GM12878 (cell line): ENCODE data around the gene FAM163A. TPM values are rescaled to one million over a fixed set of nuclear protein-coding genes. Genes with fewer than 3 reads are reported as not detected.

ENCODE experiments used
- ATAC-seq: fragments of 200-7000 bp; cut with Tn5 transposase; 3 replicates; pipeline ENCODE4 v1.9.1; 2020; ENCODE audit warnings: mild to moderate bottlenecking, moderate library complexity
- BruUV-seq: library from RNA; stranded (reverse); fragments of 400-500 nt; replicated peaks from 2 replicates; lab custom pipeline; 2021; lab: Mats Ljungman, UMichigan
- CTCF ChIA-PET: fragments of 300-600 bp; sonication (Branson Sonifier 250); formaldehyde crosslinking; extraction: SDS; loops from one replicate; lab custom pipeline; 2021; ENCODE audit warnings: inconsistent platforms; lab: Yijun Ruan, JAX
- POLR2A ChIA-PET: fragments of 350-600 bp; formaldehyde crosslinking; extraction: SDS; loops from one replicate; lab custom pipeline; 2021; ENCODE audit warnings: inconsistent platforms; lab: Charles Lee
- RAD21 ChIA-PET: fragments of 300-600 bp; sonication (Branson Sonifier 250); formaldehyde crosslinking; loops from one replicate; lab custom pipeline; 2023; ENCODE audit warnings: antibody characterized with exemption; ENCODE audit not compliant: unreplicated experiment; lab: Charles Lee
- SMC1A ChIA-PET: fragments of 300-600 bp; sonication (Branson Sonifier 250); formaldehyde crosslinking; loops from one replicate; lab custom pipeline; 2023; ENCODE audit not compliant: unreplicated experiment, uncharacterized antibody; lab: Charles Lee
- DNase-seq: peaks from one replicate; pipeline ENCODE4 v3.0.0-alpha.2; 2011; ENCODE audit warnings: low read depth, low spot score
- FAIRE-seq: peaks from 3 replicates; lab custom pipeline; 2011; peaks lifted over from hg19 to GRCh38; lab: Jason Lieb, UNC
- H2AFZ ChIP-seq: 2 replicates; pipeline ENCODE4 v1.6.0; 2011; ENCODE audit warnings: low read depth, low read length, control low read depth; ENCODE audit not compliant: control insufficient read depth
- H3K27ac ChIP-seq: 2 replicates; pipeline ENCODE4 v1.5.1; 2011; ENCODE audit warnings: control low read depth; ENCODE audit not compliant: control insufficient read depth, insufficient read depth
- H3K27me3 ChIP-seq, 2 experiments: replicated peaks in 1 of 2; 2 replicates each; pipeline versions ENCODE4 v1.6.0 to v1.6.1; 2011; ENCODE audit warnings: low read length in 1 of 2; ENCODE audit not compliant: control insufficient read depth in 2 of 2, insufficient read depth in 2 of 2
- H3K36me3 ChIP-seq, 2 experiments: 2 replicates each; pipeline ENCODE4 v1.5.1; 2011; ENCODE audit warnings: low read length in 1 of 2; ENCODE audit not compliant: control insufficient read depth in 2 of 2, insufficient read depth in 2 of 2
- H3K4me1 ChIP-seq: 2 replicates; pipeline ENCODE4 v1.6.1; 2011; ENCODE audit warnings: mild to moderate bottlenecking, low read length, moderate library complexity, mixed read lengths; ENCODE audit not compliant: control insufficient read depth, insufficient read depth
- H3K4me2 ChIP-seq: 2 replicates; pipeline ENCODE4 v1.6.0; 2011; ENCODE audit warnings: control low read depth; ENCODE audit not compliant: control insufficient read depth, insufficient read depth
- H3K4me3 ChIP-seq: fragments of 200-600 bp; sonication (generic); 2 replicates; pipeline ENCODE4 v1.5.1; 2016
- H3K79me2 ChIP-seq: 2 replicates; pipeline ENCODE4 v1.6.0; 2011; ENCODE audit warnings: low read length; ENCODE audit not compliant: control insufficient read depth, insufficient read depth
- H3K9ac ChIP-seq: 2 replicates; pipeline ENCODE4 v1.8.0; 2011; ENCODE audit warnings: low read length, control low read depth, mixed read lengths; ENCODE audit not compliant: control insufficient read depth, insufficient read depth
- H3K9me3 ChIP-seq: replicated peaks from 3 replicates; pipeline ENCODE4 v1.5.1; 2011; ENCODE audit warnings: mild to moderate bottlenecking, low read length; ENCODE audit not compliant: control insufficient read depth, insufficient read depth
- H4K20me1 ChIP-seq: 2 replicates; pipeline ENCODE4 v1.6.0; 2011; ENCODE audit not compliant: control insufficient read depth, insufficient read depth
- CEBPB ChIP-seq, 2 experiments: fragments of 150-350 bp in 1 of 2; IDR thresholded peaks; 2 replicates each; pipeline ENCODE4 v1.6.1; 2012 to 2014; ENCODE audit warnings: low read depth in 2 of 2, low read length in 2 of 2, borderline replicate concordance in 1 of 2, inconsistent platforms in 1 of 2
- CEBPZ ChIP-seq: fragments of 150-350 bp; IDR thresholded peaks from 2 replicates; pipeline ENCODE4 v1.6.1; 2016; ENCODE audit warnings: low read depth, low read length
- CHD4 ChIP-seq: fragments of 200-600 bp; sonication (generic); IDR thresholded peaks from 2 replicates; pipeline ENCODE4 v1.6.1; 2016; ENCODE audit warnings: mild to moderate bottlenecking
- HDAC2 ChIP-seq: fragments of 200-600 bp; sonication (generic); IDR thresholded peaks from 2 replicates; pipeline ENCODE4 v1.6.1; 2017
- IRF5 ChIP-seq: fragments of 450-650 bp; IDR thresholded peaks from 2 replicates; pipeline ENCODE4 v1.6.1; 2017; ENCODE audit warnings: borderline replicate concordance
- KAT2A ChIP-seq: conservative IDR thresholded peaks from 2 replicates; pipeline ENCODE4 v1.6.1; 2011; ENCODE audit warnings: low read depth, low read length; ENCODE audit not compliant: control insufficient read depth
- MEF2A ChIP-seq: IDR thresholded peaks from 2 replicates; pipeline ENCODE4 v1.6.1; 2011; ENCODE audit warnings: low read depth, mild to moderate bottlenecking, low read length, moderate library complexity; ENCODE audit not compliant: insufficient read depth
- MEF2B ChIP-seq: fragments of 450-650 bp; IDR thresholded peaks from 2 replicates; pipeline ENCODE4 v1.6.1; 2018; ENCODE audit warnings: mild to moderate bottlenecking, moderate library complexity; ENCODE audit not compliant: partially characterized antibody, poor library complexity, severe bottlenecking
- MTA2 ChIP-seq: fragments of 450-650 bp; IDR thresholded peaks from 2 replicates; pipeline ENCODE4 v1.6.1; 2016; ENCODE audit warnings: low read depth, mild to moderate bottlenecking, moderate library complexity
- NR2C1 ChIP-seq: fragments of 450-650 bp; IDR thresholded peaks from 2 replicates; pipeline ENCODE4 v1.6.1; 2017; ENCODE audit warnings: antibody characterized with exemption, mild to moderate bottlenecking, moderate library complexity
- PML ChIP-seq: IDR thresholded peaks from 2 replicates; pipeline ENCODE4 v1.6.1; 2012; ENCODE audit warnings: low read length, inconsistent platforms
- POLR2AphosphoS5 ChIP-seq: IDR thresholded peaks from 2 replicates; pipeline ENCODE4 v1.6.1; 2011; ENCODE audit warnings: mild to moderate bottlenecking, low read length, inconsistent platforms
- TCF12 ChIP-seq: IDR thresholded peaks from 2 replicates; pipeline ENCODE4 v1.6.1; 2011; ENCODE audit warnings: low read depth, mild to moderate bottlenecking, low read length
- WGBS: methylation state at CpG from one replicate; pipeline ENCODE4 v1.1.6; 2016; ENCODE audit warnings: low lambda C conversion rate; ENCODE audit not compliant: insufficient replicate concordance, insufficient coverage; ENCODE audit errors: missing lambda C conversion rate; 5-methylcytosine and 5-hydroxymethylcytosine counted together
- in situ Hi-C: fragments of 300-500 bp; cut with MboI; formaldehyde crosslinking; loops from 9 replicates; pipeline ENCODE4 v1.14.3; 2018; ENCODE audit warnings: mixed read lengths
- intact Hi-C: fragments of 100-400 bp; cut with micrococcal nuclease; formaldehyde crosslinking; loops from one replicate; pipeline ENCODE4 v1.14.2; 2022; ENCODE audit not compliant: unreplicated experiment
- polyA plus RNA-seq, 11 experiments: library from polyadenylated mRNA; depleted of rRNA in 4 of 11; unstranded in 6 of 11; stranded (reverse) in 5 of 11; fragments of >200 nt; fragmentation: Nextera tagmentation in 4 of 11; fragmentation: Illumina TruSeq in 1 of 11; extraction: Ambion mirVana in 4 of 11; extraction: Trizol in 1 of 11; gene quantifications; 1 replicate in 1 of 11; 2 replicates in 10 of 11; pipeline versions ENCODE4 v1.2.1 to v1.2.3, GENCODE V29; 2011 to 2016; ENCODE audit warnings: inconsistent platforms in 2 of 11, missing spikeins in 2 of 11, low read depth in 1 of 11
- total RNA-seq, 4 experiments: library from RNA; depleted of rRNA in 3 of 4; stranded (reverse); fragments of >200 nt in 3 of 4; fragmentation: Illumina TruSeq in 1 of 4; extraction: Trizol in 1 of 4; gene quantifications; 2 replicates each; pipeline versions ENCODE4 v1.2.1 to v1.2.3, GENCODE V29; 2013 to 2021

The FAM163A gene
- total and polyA plus RNA-seq, 10 of the 15 experiments (the other 5 are each of a cell fraction or from before 2014, with no cell fraction given): not detected

DNA sequence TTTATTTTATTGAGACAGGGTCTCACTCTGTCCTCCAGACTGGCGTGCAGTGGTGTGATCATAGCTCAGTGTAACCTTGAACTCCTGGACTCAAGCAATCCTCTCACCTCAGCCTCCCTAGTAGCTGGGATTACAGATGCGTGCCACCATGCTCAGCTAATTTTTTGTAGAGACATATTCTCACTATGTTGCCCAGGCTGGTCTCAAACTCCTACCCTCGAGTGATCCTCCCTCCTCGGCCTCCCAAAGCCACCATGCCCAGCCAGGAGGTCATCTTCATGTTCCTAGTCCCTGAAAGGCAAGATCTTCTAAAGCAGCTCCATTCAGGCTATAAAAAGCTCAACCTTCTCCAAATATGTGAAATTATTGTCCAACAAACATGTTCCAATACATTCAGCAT lies 80.6 kb downstream of the FAM163A start:
- 24% methylated on average over 4 of the region's 4 CpGs for WGBS
- Histone ChIP-seq H3K4me3 (no peak overlapping the region), H3K79me2 (no peaks in the 10 kb centered on the region), H3K9ac (no peak overlapping the region), H3K9me3 (no peaks in the 10 kb centered on the region), H4K20me1 (no peaks in the 10 kb centered on the region), H3K4me1 (no peaks in the 10 kb centered on the region), H3K27ac (no peak overlapping the region), H3K4me2 (no peak overlapping the region), H2AFZ (no peak overlapping the region), H3K27me3 (no peaks in the 10 kb centered on the region; a peak in 1 of 4 replicates), H3K36me3 (no peaks in the 10 kb centered on the region)
- FAIRE-seq (no peak), DNase-seq (no peak), ATAC-seq (no peak)
- in situ Hi-C loops: loop anchor here (25.0 kb wide), 1 partner anchor 736 kb away; the partner anchor contains the start of gene TOR3A
- TF ChIP-seq IRF5 (no peak), MTA2 (no peak), MEF2A (no peak), KAT2A (no peak), CEBPB (IDR thresholded peaks at IDR 0.05; ENCODE audit: borderline replicate concordance in 1 of 2, low read depth in 2 of 2, low read length in 2 of 2) (no peak), HDAC2 (no peak), PML (no peak), POLR2AphosphoS5 (no peak), CEBPZ (no peak), TCF12 (no peak), CHD4 (no peak), NR2C1 (no peak), MEF2B (no peak)
- no TSS peak for BruUV-seq
- CTCF ChIA-PET: interaction anchor here (2.9 to 8.1 kb wide), 2 partner anchors 9 to 14 kb away, joined by 22 to 84 read pairs; no protein-coding TSS in a partner anchor
- SMC1A ChIA-PET: no interaction called here
- RAD21 ChIA-PET: interaction anchor here (0.6 to 2.0 kb wide), 3 partner anchors 9 to 117 kb away, joined by 3 to 5 read pairs (median 4); no protein-coding TSS in a partner anchor
- POLR2A ChIA-PET: interaction anchor here (1.0 kb wide), 1 partner anchor 9 kb away, joined by 3 read pairs; no protein-coding TSS in a partner anchor
- intact Hi-C loops: no loop called here
